Ovary (tissue), 3 donors: Measurements from ENCODE around the gene PGA3.

ENCODE experiments used
- POLR2A ChIP-seq: fragments of 450-650 bp; IDR thresholded peaks from one replicate; pipeline ENCODE4 v1.6.1; 2017; ENCODE audit warnings: antibody characterized with exemption, mild to moderate bottlenecking, moderate library complexity
- TF ChIP-seq, protein P1 (sequence below), 3 donors: fragments of 450-650 bp in 2 of 3; fragments of 200-600 bp in 1 of 3; IDR thresholded peaks; one replicate each; pipeline versions ENCODE4 v1.5.1 to v1.8.0; 2016 to 2022; ENCODE audit warnings: antibody characterized with exemption in 3 of 3, mild to moderate bottlenecking in 1 of 3
- donor health status: DM: no; HTN: no; CAD: no.

DNA sequence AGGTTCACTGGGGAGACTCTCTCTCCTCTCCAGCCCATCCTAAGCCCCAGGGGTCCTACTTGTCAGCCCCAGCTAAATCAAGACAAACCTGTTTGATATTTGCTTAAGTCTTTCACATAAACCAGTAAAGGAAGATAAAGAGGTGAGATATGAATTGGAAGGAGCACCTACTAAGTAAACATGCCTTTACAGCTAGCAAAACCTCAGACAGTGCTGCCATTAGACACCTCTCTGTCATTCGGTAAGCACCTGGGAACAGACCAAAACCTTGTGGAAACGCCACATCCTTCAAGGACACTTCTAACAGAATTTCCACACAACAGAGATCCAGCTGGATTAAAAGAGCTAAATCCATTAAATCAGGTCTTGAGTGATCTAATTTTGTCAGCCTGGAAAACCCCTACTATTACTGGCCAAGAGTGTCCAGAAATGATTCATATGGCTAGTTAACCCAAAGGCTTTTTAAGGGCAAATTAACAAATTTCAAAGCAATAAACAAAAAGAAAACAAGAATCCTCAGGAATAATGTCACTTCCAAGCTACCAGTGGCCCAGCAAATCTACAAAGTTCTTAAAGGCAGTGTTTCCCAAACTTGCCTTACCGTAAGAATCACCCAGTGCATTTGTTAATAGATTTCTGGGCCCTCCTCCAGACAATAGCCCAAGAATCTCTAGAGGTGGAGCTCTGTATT, 44.5 kb upstream of the PGA3 start:
- TF ChIP-seq POLR2A: no peak
- TF ChIP-seq, protein P1, sequence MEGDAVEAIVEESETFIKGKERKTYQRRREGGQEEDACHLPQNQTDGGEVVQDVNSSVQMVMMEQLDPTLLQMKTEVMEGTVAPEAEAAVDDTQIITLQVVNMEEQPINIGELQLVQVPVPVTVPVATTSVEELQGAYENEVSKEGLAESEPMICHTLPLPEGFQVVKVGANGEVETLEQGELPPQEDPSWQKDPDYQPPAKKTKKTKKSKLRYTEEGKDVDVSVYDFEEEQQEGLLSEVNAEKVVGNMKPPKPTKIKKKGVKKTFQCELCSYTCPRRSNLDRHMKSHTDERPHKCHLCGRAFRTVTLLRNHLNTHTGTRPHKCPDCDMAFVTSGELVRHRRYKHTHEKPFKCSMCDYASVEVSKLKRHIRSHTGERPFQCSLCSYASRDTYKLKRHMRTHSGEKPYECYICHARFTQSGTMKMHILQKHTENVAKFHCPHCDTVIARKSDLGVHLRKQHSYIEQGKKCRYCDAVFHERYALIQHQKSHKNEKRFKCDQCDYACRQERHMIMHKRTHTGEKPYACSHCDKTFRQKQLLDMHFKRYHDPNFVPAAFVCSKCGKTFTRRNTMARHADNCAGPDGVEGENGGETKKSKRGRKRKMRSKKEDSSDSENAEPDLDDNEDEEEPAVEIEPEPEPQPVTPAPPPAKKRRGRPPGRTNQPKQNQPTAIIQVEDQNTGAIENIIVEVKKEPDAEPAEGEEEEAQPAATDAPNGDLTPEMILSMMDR (IDR thresholded peaks at IDR 0.05): no peak
